H9 (cell line): ENCODE data around the gene SRSF10. TPM values are rescaled to one million over a fixed set of nuclear protein-coding genes. Genes with fewer than 3 reads are reported as not detected.

Experiments used
- DNase-seq: peaks from one replicate; pipeline ENCODE4 v3.0.0-alpha.2; 2017
- H2AFZ ChIP-seq: one replicate; pipeline ENCODE4 v1.6.1; 2013; ENCODE audit warnings: mild to moderate bottlenecking, low read length, control low read depth, moderate library complexity
- H2AK5ac ChIP-seq: 2 replicates; pipeline ENCODE4 v1.6.1; 2013; ENCODE audit warnings: low read length, control low read depth, mixed read lengths; ENCODE audit not compliant: insufficient read length
- H2BK120ac ChIP-seq: one replicate; pipeline ENCODE4 v1.6.1; 2013; ENCODE audit warnings: low read depth, mild to moderate bottlenecking, low read length, control low read depth, inconsistent platforms; ENCODE audit not compliant: poor library complexity, severe bottlenecking
- H2BK12ac ChIP-seq: 2 replicates; pipeline ENCODE4 v1.6.1; 2013; ENCODE audit warnings: low read length, control low read depth, mixed read lengths, low read depth; ENCODE audit not compliant: insufficient read length
- H2BK15ac ChIP-seq: 2 replicates; pipeline ENCODE4 v1.6.1; 2013; ENCODE audit warnings: low read depth, low read length, control low read depth
- H2BK20ac ChIP-seq: one replicate; pipeline ENCODE4 v1.6.1; 2013; ENCODE audit warnings: low read depth, mild to moderate bottlenecking, low read length, control low read depth, inconsistent platforms; ENCODE audit not compliant: poor library complexity, severe bottlenecking
- H2BK5ac ChIP-seq: 2 replicates; pipeline ENCODE4 v1.6.1; 2013; ENCODE audit warnings: low read length, control low read depth, mixed read lengths; ENCODE audit not compliant: insufficient read length
- H3K14ac ChIP-seq: 2 replicates; pipeline ENCODE4 v1.6.1; 2013; ENCODE audit warnings: low read length, control low read depth; ENCODE audit not compliant: insufficient read depth
- H3K18ac ChIP-seq: 2 replicates; pipeline ENCODE4 v1.6.1; 2013; ENCODE audit warnings: low read depth, mild to moderate bottlenecking, mixed read lengths, low read length, control low read depth; ENCODE audit not compliant: insufficient read length
- H3K23ac ChIP-seq: 2 replicates; pipeline ENCODE4 v1.6.1; 2013; ENCODE audit warnings: low read length, control low read depth, mixed read lengths, low read depth; ENCODE audit not compliant: insufficient read length
- H3K23me2 ChIP-seq: 2 replicates; pipeline ENCODE4 v1.6.1; 2013; ENCODE audit warnings: low read depth, mild to moderate bottlenecking, mixed read lengths, low read length, control low read depth; ENCODE audit not compliant: insufficient read length, poor library complexity, severe bottlenecking
- H3K27ac ChIP-seq: 2 replicates; pipeline ENCODE4 v1.5.1; 2013; ENCODE audit warnings: low read length, control low read depth, mixed read lengths, low read depth; ENCODE audit not compliant: insufficient read length
- H3K27me3 ChIP-seq: 2 replicates; pipeline ENCODE4 v1.6.1; 2013; ENCODE audit warnings: low read length, control low read depth, inconsistent platforms; ENCODE audit not compliant: insufficient read depth
- H3K4ac ChIP-seq: 2 replicates; pipeline ENCODE4 v1.6.1; 2013; ENCODE audit warnings: low read depth, mild to moderate bottlenecking, control low read depth, inconsistent platforms, low read length, moderate library complexity
- H3K4me1 ChIP-seq: 2 replicates; pipeline ENCODE4 v1.6.1; 2013; ENCODE audit warnings: low read length, control low read depth, inconsistent platforms; ENCODE audit not compliant: insufficient read depth
- H3K4me2 ChIP-seq: 2 replicates; pipeline ENCODE4 v1.6.1; 2013; ENCODE audit warnings: low read length, control low read depth, mixed read lengths; ENCODE audit not compliant: insufficient read length, insufficient read depth
- H3K56ac ChIP-seq: 2 replicates; pipeline ENCODE4 v1.6.1; 2013; ENCODE audit warnings: low read depth, mild to moderate bottlenecking, mixed read lengths, low read length, control low read depth; ENCODE audit not compliant: insufficient read length
- H3K79me1 ChIP-seq: 2 replicates; pipeline ENCODE4 v1.6.1; 2013; ENCODE audit warnings: low read depth, mild to moderate bottlenecking, moderate library complexity, low read length, control low read depth, inconsistent platforms; ENCODE audit not compliant: insufficient read depth, poor library complexity, severe bottlenecking
- H3K79me2 ChIP-seq: 2 replicates; pipeline ENCODE4 v1.6.1; 2013; ENCODE audit warnings: low read length, control low read depth, inconsistent platforms; ENCODE audit not compliant: insufficient read depth
- H3K9ac ChIP-seq: 2 replicates; pipeline ENCODE4 v1.6.1; 2013; ENCODE audit warnings: low read length, control low read depth, mixed read lengths; ENCODE audit not compliant: insufficient read length; ENCODE audit errors: extremely low read depth
- H3K9me3 ChIP-seq: one replicate; pipeline ENCODE4 v1.6.1; 2013; ENCODE audit warnings: low read depth, low read length, inconsistent platforms; ENCODE audit not compliant: control insufficient read depth
- H3T11ph ChIP-seq: one replicate; pipeline ENCODE4 v1.6.1; 2013; ENCODE audit warnings: mild to moderate bottlenecking, low read length, control low read depth, inconsistent platforms
- H4K20me1 ChIP-seq: one replicate; pipeline ENCODE4 v1.6.1; 2013; ENCODE audit not compliant: control insufficient read depth, insufficient read length, insufficient read depth
- H4K5ac ChIP-seq: 2 replicates; pipeline ENCODE4 v1.6.1; 2013; ENCODE audit warnings: low read depth, mild to moderate bottlenecking, mixed read lengths, low read length, control low read depth; ENCODE audit not compliant: insufficient read length
- H4K8ac ChIP-seq: replicated peaks from 2 replicates; pipeline ENCODE4 v1.6.1; 2013; ENCODE audit warnings: low read length, control low read depth, mixed read lengths, low read depth; ENCODE audit not compliant: insufficient read length
- H4K91ac ChIP-seq: 2 replicates; pipeline ENCODE4 v1.6.1; 2013; ENCODE audit warnings: low read depth, mild to moderate bottlenecking, moderate library complexity, mixed read lengths, low read length, control low read depth; ENCODE audit not compliant: insufficient read length
- H3K27ac Mint-ChIP-seq, 3 experiments: 2 replicates in 2 of 3; 3 replicates in 1 of 3; pipeline ENCODE4 v1.8.0; 2020 to 2021; ENCODE audit warnings: mixed read lengths in 3 of 3, mild to moderate bottlenecking in 1 of 3, moderate library complexity in 1 of 3
- H3K27me3 Mint-ChIP-seq: 2 replicates; pipeline ENCODE4 v1.8.0; 2021; ENCODE audit warnings: low read depth, mild to moderate bottlenecking, moderate library complexity, mixed read lengths
- H3K36me3 Mint-ChIP-seq, 3 experiments: 2 replicates in 2 of 3; 3 replicates in 1 of 3; pipeline ENCODE4 v1.8.0; 2020 to 2021; ENCODE audit warnings: low read depth in 3 of 3, mixed read lengths in 3 of 3; ENCODE audit not compliant: insufficient read depth in 1 of 3
- H3K4me1 Mint-ChIP-seq, 2 experiments: 2 replicates each; pipeline ENCODE4 v1.8.0; 2020; ENCODE audit warnings: mixed read lengths in 2 of 2
- H3K4me3 Mint-ChIP-seq, 2 experiments: 2 replicates in 1 of 2; 3 replicates in 1 of 2; pipeline ENCODE4 v1.8.0; 2020 to 2021; ENCODE audit warnings: mild to moderate bottlenecking in 2 of 2, mixed read lengths in 2 of 2, moderate library complexity in 1 of 2
- H3K9me3 Mint-ChIP-seq, 2 experiments: 2 replicates in 1 of 2; 3 replicates in 1 of 2; pipeline ENCODE4 v1.8.0; 2020; ENCODE audit warnings: mild to moderate bottlenecking in 2 of 2, mixed read lengths in 2 of 2, moderate library complexity in 1 of 2
- CTCF ChIP-seq: fragments of 200-600 bp; sonication (generic); conservative IDR thresholded peaks from 3 replicates; pipeline ENCODE4 v1.8.0; 2021; ENCODE audit warnings: antibody characterized with exemption, mild to moderate bottlenecking
- WGBS: extraction: QIAGEN DNeasy Blood & Tissue Kit; methylation state at CpG from one replicate; pipeline ENCODE4 v1.1.7; 2013; ENCODE audit warnings: missing lambda C conversion rate, low lambda C conversion rate, mixed read lengths; ENCODE audit not compliant: insufficient read length; ENCODE audit errors: extremely low coverage; 5-methylcytosine and 5-hydroxymethylcytosine counted together
- total RNA-seq: library from RNA; stranded (reverse); gene quantifications from 2 replicates; pipeline ENCODE4 v1.2.1, GENCODE V29; 2021

The SRSF10 gene
- total RNA-seq, 1 experiment from 2014 or later: 238 TPM

GRCh38 chr1:23953020-23953419 lies 27.1 kb downstream of the SRSF10 start:
- H3K14ac ChIP-seq: no peak overlapping the region
- H2BK5ac ChIP-seq: no peak overlapping the region
- no peak overlapping the region for H2BK20ac ChIP-seq
- H3K23ac ChIP-seq: no peak overlapping the region
- no peak overlapping the region for H4K8ac ChIP-seq
- H2AK5ac ChIP-seq: no peak overlapping the region
- H3K9ac ChIP-seq: no peak overlapping the region
- H3K4me1 ChIP-seq: 0 out of 2 replicates have a peak, but pooled peaks cover 4% of the 10 kb centered on the region
- H4K20me1 ChIP-seq: no peaks in the 10 kb centered on the region
- H3K27me3 ChIP-seq: no peaks in the 10 kb centered on the region
- H2BK15ac ChIP-seq: no peak overlapping the region
- no peak for DNase-seq
- H3T11ph ChIP-seq: no peak overlapping the region
- H3K79me2 ChIP-seq: no peaks in the 10 kb centered on the region
- H3K27ac ChIP-seq: no peak overlapping the region
- no peak overlapping the region for H4K91ac ChIP-seq
- Mint-ChIP-seq H3K4me1 (peaks cover 15 to 17% of the 10 kb centered on the region in 2 experiments), H3K27ac (no peak overlapping the region), H3K27me3 (no peaks in the 10 kb centered on the region; the same call in 1 of the 2 replicates), H3K9me3 (no peaks in the 10 kb centered on the region), H3K36me3 (no peaks in the 10 kb centered on the region), H3K4me3 (no peak overlapping the region)
- no peak overlapping the region for H3K18ac ChIP-seq
- no peak overlapping the region for H2AFZ ChIP-seq
- no peak overlapping the region for H3K56ac ChIP-seq
- no peak overlapping the region for H4K5ac ChIP-seq
- H3K4me2 ChIP-seq: no peak overlapping the region
- no peaks in the 10 kb centered on the region for H3K79me1 ChIP-seq
- H3K4ac ChIP-seq: no peak overlapping the region
- TF ChIP-seq CTCF: no peak
- no peaks in the 10 kb centered on the region for H3K23me2 ChIP-seq
- no peak overlapping the region for H2BK120ac ChIP-seq
- no peaks in the 10 kb centered on the region for H3K9me3 ChIP-seq
- no CpG with 5 or more reads among the region's 3 CpGs for WGBS
- no peak overlapping the region for H2BK12ac ChIP-seq
